K562 (cell line): ENCODE data around the gene SPG21. TPM values are rescaled to one million over a fixed set of nuclear protein-coding genes. Genes with fewer than 3 reads are reported as not detected.

Experiments used
- ATAC-seq: fragments of 200-7000 bp; cut with Tn5 transposase; 3 replicates; pipeline ENCODE4 v1.9.1; 2020; ENCODE audit warnings: moderate library complexity
- BruUV-seq: library from RNA; stranded (reverse); fragments of 400-500 nt; replicated peaks from 2 replicates; lab custom pipeline; 2021; lab: Mats Ljungman, UMichigan
- CTCF ChIA-PET: fragments of 300-600 bp; formaldehyde crosslinking; extraction: SDS; loops from one replicate; lab custom pipeline; 2021; ENCODE audit warnings: low intra/inter-chr PET ratio; lab: Yijun Ruan, JAX
- POLR2A ChIA-PET: fragments of 300-600, 350-650 bp; sonication (Branson Sonifier 250); formaldehyde crosslinking; extraction: SDS; loops from one replicate; lab custom pipeline; 2021; ENCODE audit warnings: antibody characterized with exemption, inconsistent platforms; lab: Yijun Ruan, JAX
- DNase-seq, 4 experiments: peaks; one replicate each; pipeline versions ENCODE4 v3.0.0 to v3.0.0-alpha.2; 2011 to 2018; ENCODE audit warnings: low spot score in 3 of 4, mixed read lengths in 3 of 4; ENCODE audit errors: extremely low read depth in 1 of 4
- FAIRE-seq: peaks from 2 replicates; lab custom pipeline; 2011; peaks lifted over from hg19 to GRCh38; lab: Jason Lieb, UNC
- H2AFZ ChIP-seq: 2 replicates; pipeline ENCODE4 v1.6.0; 2011; ENCODE audit warnings: low read depth, low read length, control low read depth, inconsistent platforms
- H3K27ac ChIP-seq: fragments of 200-600 bp; 3 replicates; pipeline ENCODE4 v1.8.0; 2011; ENCODE audit warnings: low read depth, mild to moderate bottlenecking, control low read depth, inconsistent platforms, low read length, moderate library complexity, mixed read lengths; ENCODE audit errors: extremely low read depth
- H3K27me3 ChIP-seq, 2 experiments: fragments of 300-600 bp in 1 of 2; 2 replicates in 1 of 2; 3 replicates in 1 of 2; pipeline versions ENCODE4 v1.6.0 to v1.8.0; 2011; ENCODE audit warnings: inconsistent platforms in 2 of 2, low read length in 2 of 2, mild to moderate bottlenecking in 1 of 2, mixed read lengths in 1 of 2, moderate library complexity in 1 of 2; ENCODE audit not compliant: control insufficient read depth in 2 of 2, insufficient read depth in 2 of 2
- H3K36me3 ChIP-seq: fragments of 300-600 bp; 3 replicates; pipeline ENCODE4 v1.8.0; 2011; ENCODE audit warnings: mild to moderate bottlenecking, low read length, inconsistent platforms; ENCODE audit not compliant: control insufficient read depth, insufficient read depth
- H3K4me1 ChIP-seq, 2 experiments: fragments of 200-600 bp in 1 of 2; replicated peaks in 1 of 2; 2 replicates in 1 of 2; 3 replicates in 1 of 2; pipeline versions ENCODE4 v1.5.1 to v1.8.0; 2011; ENCODE audit warnings: inconsistent platforms in 2 of 2, low read length in 2 of 2, mild to moderate bottlenecking in 1 of 2, mixed read lengths in 1 of 2, moderate library complexity in 1 of 2; ENCODE audit not compliant: control insufficient read depth in 2 of 2, insufficient read depth in 2 of 2
- H3K4me2 ChIP-seq: 2 replicates; pipeline ENCODE4 v1.6.1; 2011; ENCODE audit warnings: low read length, control low read depth, inconsistent platforms, mixed read lengths; ENCODE audit not compliant: insufficient read depth
- H3K4me3 ChIP-seq: fragments of 200-600 bp; sonication (generic), shearing (Covaris generic); 2 replicates; pipeline ENCODE4 v1.5.1; 2016; ENCODE audit warnings: control low read depth, inconsistent platforms
- H3K79me2 ChIP-seq: fragments of 200-600 bp; 3 replicates; pipeline ENCODE4 v1.8.0; 2011; ENCODE audit warnings: low read length, inconsistent platforms; ENCODE audit not compliant: control insufficient read depth, insufficient read depth
- H3K9ac ChIP-seq, 2 experiments: 2 replicates each; pipeline versions ENCODE4 v1.6.0 to v1.6.1; 2011; ENCODE audit warnings: low read depth in 2 of 2, low read length in 2 of 2, control low read depth in 1 of 2, inconsistent platforms in 1 of 2, mild to moderate bottlenecking in 1 of 2, mixed read lengths in 1 of 2; ENCODE audit not compliant: insufficient read depth in 1 of 2
- H3K9me1 ChIP-seq: one replicate; pipeline ENCODE4 v1.6.0; 2011; ENCODE audit warnings: inconsistent platforms, mild to moderate bottlenecking, low read length, moderate library complexity; ENCODE audit not compliant: control insufficient read depth, insufficient read depth
- H3K9me3 ChIP-seq: replicated peaks from 2 replicates; pipeline ENCODE4 v1.5.1; 2011; ENCODE audit warnings: low read depth, low read length, inconsistent platforms; ENCODE audit not compliant: control insufficient read depth, insufficient read depth
- H4K20me1 ChIP-seq: replicated peaks from 2 replicates; pipeline ENCODE4 v1.6.1; 2011; ENCODE audit warnings: low read length, inconsistent platforms, mixed read lengths; ENCODE audit not compliant: control insufficient read depth, insufficient read depth
- BRD4 ChIP-seq: fragments of 200-600 bp; sonication (generic); IDR thresholded peaks from 2 replicates; pipeline ENCODE4 v1.6.1; 2017; ENCODE audit warnings: inconsistent platforms
- CBX1 ChIP-seq: sonication (generic); IDR thresholded peaks from 2 replicates; pipeline ENCODE4 v1.6.1; 2016; ENCODE audit warnings: antibody characterized with exemption, low read depth, mild to moderate bottlenecking
- E2F5 ChIP-seq: sonication (generic); formaldehyde crosslinking; IDR thresholded peaks from 2 replicates; pipeline ENCODE4 v1.8.0; 2022; ENCODE audit warnings: mild to moderate bottlenecking, missing genetic modification reagents
- GABPB1 ChIP-seq: sonication (generic); formaldehyde crosslinking; IDR thresholded peaks from 2 replicates; pipeline ENCODE4 v1.8.0; 2022; ENCODE audit warnings: mild to moderate bottlenecking, missing genetic modification reagents
- HMBOX1 ChIP-seq: sonication (generic); IDR thresholded peaks from 2 replicates; pipeline ENCODE4 v1.6.1; 2016
- IRF1 ChIP-seq: sonication (generic); formaldehyde crosslinking; IDR thresholded peaks from 2 replicates; pipeline ENCODE4 v1.8.0; 2022; ENCODE audit warnings: missing genetic modification reagents, mild to moderate bottlenecking, borderline replicate concordance
- SIN3B ChIP-seq: fragments of 450-650 bp; IDR thresholded peaks from 2 replicates; pipeline ENCODE4 v1.6.1; 2017; ENCODE audit warnings: low read depth, mild to moderate bottlenecking, moderate library complexity
- YY1 ChIP-seq, 3 experiments: IDR thresholded peaks; 2 replicates each; pipeline ENCODE4 v1.6.1; 2011; ENCODE audit warnings: low read length in 2 of 3, mild to moderate bottlenecking in 2 of 3, moderate library complexity in 2 of 3, borderline replicate concordance in 1 of 3, control low read depth in 1 of 3, low read depth in 1 of 3; ENCODE audit not compliant: insufficient read depth in 3 of 3, insufficient replicate concordance in 2 of 3, control insufficient read depth in 1 of 3, insufficient read length in 1 of 3; ENCODE audit errors: extremely low read depth in 1 of 3
- WGBS: fragments of 100-300 bp; shearing (Covaris generic); methylation state at CpG from one replicate; pipeline ENCODE4 v1.1.6; 2016; ENCODE audit warnings: low coverage, mixed read lengths; ENCODE audit not compliant: insufficient coverage; ENCODE audit errors: missing lambda C conversion rate; 5-methylcytosine and 5-hydroxymethylcytosine counted together
- in situ Hi-C: fragments of 300-500 bp; cut with MboI; formaldehyde crosslinking; loops from 4 replicates; pipeline ENCODE4 v1.15.0; 2018; ENCODE audit warnings: inconsistent platforms, mixed read lengths
- intact Hi-C: fragments of 100-400 bp; cut with micrococcal nuclease; formaldehyde crosslinking; loops from 2 replicates; pipeline ENCODE4 v1.14.2; 2022
- polyA plus RNA-seq, 8 experiments: library from polyadenylated mRNA; depleted of rRNA in 4 of 8; stranded (reverse) in 5 of 8; unstranded in 3 of 8; fragments of >200 nt; fragmentation: Nextera tagmentation in 2 of 8; fragmentation: Illumina TruSeq in 1 of 8; extraction: Ambion mirVana in 2 of 8; extraction: Trizol in 1 of 8; gene quantifications; 2 replicates each; pipeline versions ENCODE4 v1.2.1 to v1.2.3, GENCODE V29; 2011 to 2014; ENCODE audit warnings: inconsistent platforms in 1 of 8, missing spikeins in 1 of 8
- total RNA-seq, 7 experiments: library from RNA; depleted of rRNA in 6 of 7; stranded (reverse); fragments of >200 nt in 6 of 7; fragmentation: Illumina TruSeq in 2 of 7; extraction: Trizol in 2 of 7; gene quantifications; 2 replicates each; pipeline versions ENCODE4 v1.2.1 to v1.2.3, GENCODE V29; 2011 to 2021; ENCODE audit warnings: low replicate concordance in 1 of 7

Gene SPG21
- total and polyA plus RNA-seq, 9 of the 15 experiments (the other 6 are each of a cell fraction or from before 2014, with no cell fraction given): 22.8 to 98.8 (median 65.1) TPM

- POLR2A ChIA-PET: no interaction called here
- FAIRE-seq (no peak), ATAC-seq (no peak), DNase-seq (no peak)
- Histone ChIP-seq H3K79me2 (no peaks in the 10 kb centered on the region), H4K20me1 (no peaks in the 10 kb centered on the region), H2AFZ (no peak overlapping the region), H3K36me3 (peaks cover 70% of the 10 kb centered on the region; the same call in 2 of the 3 replicates), H3K27ac (no peak overlapping the region), H3K9ac (no peak overlapping the region), H3K4me2 (no peak overlapping the region), H3K4me1 (no peaks in the 10 kb centered on the region), H3K4me3 (no peak overlapping the region), H3K27me3 (no peaks in the 10 kb centered on the region), H3K9me3 (no peaks in the 10 kb centered on the region), H3K9me1 (no peaks in the 10 kb centered on the region)
- in situ Hi-C loops (no loop called here), intact Hi-C loops (no loop called here)
- 90% methylated on average over 8 of the region's 9 CpGs for WGBS
- CTCF ChIA-PET: no interaction called here
- TF ChIP-seq HMBOX1 (no peak), GABPB1 (CRISPR knock-in tag) (no peak), E2F5 (CRISPR knock-in tag) (no peak), BRD4 (no peak), CBX1 (no peak), YY1 (IDR thresholded peaks at IDR 0.05; ENCODE audit: borderline replicate concordance in 1 of 3, control insufficient read depth in 1 of 3, extremely low read depth in 1 of 3, insufficient read depth in 3 of 3, insufficient read length in 1 of 3, insufficient replicate concordance in 2 of 3, low read depth in 1 of 3, low read length in 2 of 3) (no peak), SIN3B (no peak), IRF1 (CRISPR knock-in tag) (no peak)
- BruUV-seq: no TSS peak
Observed at GRCh38 chr15:64959128-64959527, 30.6 kb downstream of the SPG21 start.
